GM21576 (cell line): ENCODE results near the gene LKAAEAR1.

Experiments used
- ATAC-seq: cut with Tn5 transposase; IDR thresholded peaks from one replicate; pipeline ENCODE4 v1.9.1; 2021; ENCODE audit warnings: mild to moderate bottlenecking, moderate library complexity; ENCODE audit not compliant: unreplicated experiment

The LKAAEAR1 gene

GRCh38 chr20:64111841-64112641 lies 27.8 kb upstream of the LKAAEAR1 start:
- ATAC-seq = no peak

DNA sequence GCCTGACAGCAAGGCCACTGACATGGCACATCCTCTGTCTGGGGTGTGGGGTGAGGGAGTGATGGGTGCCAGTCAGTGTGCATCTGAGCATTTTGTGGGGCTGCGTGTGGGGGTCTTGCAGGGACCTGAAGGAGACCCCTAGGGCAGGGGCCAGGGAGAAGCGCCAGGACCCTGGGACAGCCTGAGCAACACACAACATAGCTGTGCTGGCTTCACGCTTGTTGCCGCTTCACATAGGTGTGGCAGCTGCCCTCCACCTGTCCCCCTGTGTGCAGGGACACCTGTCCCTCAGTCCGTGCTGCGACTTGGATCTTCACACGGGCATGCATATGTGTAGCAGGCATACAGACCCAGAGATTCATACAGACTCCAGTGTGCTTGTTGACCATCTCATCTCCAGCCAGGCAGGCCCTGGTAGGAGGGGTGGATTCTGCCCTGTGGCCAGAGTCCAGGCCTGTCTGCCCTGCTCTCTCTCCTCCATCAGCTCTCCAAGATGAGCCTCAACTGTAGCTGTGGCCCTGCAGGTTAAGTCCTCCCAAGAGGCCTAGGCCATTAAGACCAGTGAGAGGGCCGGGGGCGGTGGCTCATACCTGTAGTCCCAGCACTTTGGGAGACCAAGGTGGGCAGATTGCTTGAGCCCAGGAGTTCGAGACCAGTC lies 26.3 kb upstream of the LKAAEAR1 start:
- ATAC-seq = no peak

- no peak for ATAC-seq
These were observed 25.7 kb upstream of the LKAAEAR1 start for GRCh38 chr20:64109831-64110391.

DNA sequence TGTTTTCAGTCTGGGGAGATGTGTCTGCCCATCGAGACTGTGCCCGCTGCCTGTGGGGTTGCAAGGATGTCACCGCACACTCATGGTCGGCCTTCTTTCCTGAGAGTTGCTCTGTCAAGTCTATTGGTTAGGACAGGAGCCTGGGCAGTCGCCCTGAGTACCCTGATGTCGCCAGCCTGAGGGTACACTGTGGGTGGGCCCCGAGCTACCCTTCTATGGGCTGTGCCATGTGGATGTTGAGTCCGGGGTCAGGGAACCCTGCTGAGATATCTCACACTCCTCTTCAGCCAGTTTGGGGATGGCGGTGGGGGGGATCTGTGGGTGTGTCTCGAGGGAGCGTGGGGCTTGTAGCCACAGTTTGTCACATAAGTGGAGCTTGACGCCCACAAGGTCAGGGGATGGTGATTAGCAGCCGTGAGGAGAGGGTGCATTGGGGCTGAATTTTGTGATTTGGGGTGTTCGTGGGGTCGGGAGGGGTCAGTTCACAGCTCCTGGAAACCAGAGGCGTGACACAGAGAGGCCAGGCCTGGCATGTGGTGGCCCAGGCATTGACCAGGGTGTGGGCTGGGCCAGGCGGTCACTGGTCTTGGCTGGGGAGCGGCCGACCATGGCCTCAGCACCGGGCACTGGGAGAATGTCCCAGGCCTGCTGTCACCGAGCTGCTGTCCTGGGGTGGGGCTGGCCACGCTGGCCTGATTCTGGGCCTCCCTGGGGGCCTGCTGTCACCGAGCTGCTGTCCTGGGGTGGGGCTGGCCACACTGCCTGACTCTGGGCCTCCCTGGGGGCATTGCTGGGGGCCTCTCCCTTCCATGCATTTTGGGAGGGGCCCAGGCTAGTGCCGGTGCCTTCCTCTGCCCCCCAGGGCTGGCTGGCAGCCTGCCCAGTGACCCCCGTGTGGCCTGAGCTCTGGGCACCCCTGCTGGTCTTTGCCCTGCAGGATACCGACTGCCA lies 24.8 kb upstream of the LKAAEAR1 start:
- ATAC-seq = no peak

GRCh38 chr20:64107736-64108457 lies 23.7 kb upstream of the LKAAEAR1 start:
- no peak for ATAC-seq

- no peak for ATAC-seq
These were observed 23.0 kb upstream of the LKAAEAR1 start, which contains the start of gene NPBWR2 for GRCh38 chr20:64106981-64107735. NPBWR2 (minus strand) TSS chr20:64107565; CDS start chr20:64106831, 734 bp downstream.

GRCh38 chr20:64106435-64106961 lies 22.3 kb upstream of the LKAAEAR1 start:
- ATAC-seq = no peak

DNA sequence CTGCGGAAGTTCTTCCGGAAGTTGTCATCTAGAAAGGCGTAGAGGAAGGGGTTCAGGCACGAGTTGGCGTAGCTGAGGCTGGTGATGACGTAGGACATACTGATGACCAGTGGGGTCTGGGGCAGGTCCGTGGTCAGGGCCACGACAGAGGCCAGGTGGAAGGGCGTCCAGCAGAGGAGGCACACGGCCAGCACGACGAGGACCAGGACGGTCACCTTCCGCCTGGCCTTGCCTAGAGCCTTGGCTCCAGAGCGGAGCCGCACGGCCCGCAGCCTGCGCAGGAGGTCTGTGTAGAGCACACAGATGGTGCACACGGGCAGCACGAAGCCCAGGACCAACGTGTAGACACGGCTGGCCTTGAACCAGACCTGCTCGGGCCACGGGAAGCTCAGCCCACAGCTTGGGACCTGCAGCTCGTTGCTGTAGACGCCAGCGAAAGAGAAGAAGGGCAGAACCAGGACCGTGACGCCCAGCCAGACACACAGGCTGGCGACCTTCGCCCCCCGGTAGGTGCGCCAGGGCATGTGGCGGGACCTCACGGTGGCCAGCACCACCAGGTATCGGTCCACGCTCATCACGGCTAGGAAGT lies 21.7 kb upstream of the LKAAEAR1 start:
- no peak for ATAC-seq

GRCh38 chr20:64104667-64105451 lies 20.7 kb upstream of the LKAAEAR1 start:
- ATAC-seq = no peak

- no peak for ATAC-seq
These were observed 19.9 kb upstream of the LKAAEAR1 start for GRCh38 chr20:64103871-64104666.

GRCh38 chr20:64102647-64103354 lies 18.6 kb upstream of the LKAAEAR1 start:
- ATAC-seq = no peak

DNA sequence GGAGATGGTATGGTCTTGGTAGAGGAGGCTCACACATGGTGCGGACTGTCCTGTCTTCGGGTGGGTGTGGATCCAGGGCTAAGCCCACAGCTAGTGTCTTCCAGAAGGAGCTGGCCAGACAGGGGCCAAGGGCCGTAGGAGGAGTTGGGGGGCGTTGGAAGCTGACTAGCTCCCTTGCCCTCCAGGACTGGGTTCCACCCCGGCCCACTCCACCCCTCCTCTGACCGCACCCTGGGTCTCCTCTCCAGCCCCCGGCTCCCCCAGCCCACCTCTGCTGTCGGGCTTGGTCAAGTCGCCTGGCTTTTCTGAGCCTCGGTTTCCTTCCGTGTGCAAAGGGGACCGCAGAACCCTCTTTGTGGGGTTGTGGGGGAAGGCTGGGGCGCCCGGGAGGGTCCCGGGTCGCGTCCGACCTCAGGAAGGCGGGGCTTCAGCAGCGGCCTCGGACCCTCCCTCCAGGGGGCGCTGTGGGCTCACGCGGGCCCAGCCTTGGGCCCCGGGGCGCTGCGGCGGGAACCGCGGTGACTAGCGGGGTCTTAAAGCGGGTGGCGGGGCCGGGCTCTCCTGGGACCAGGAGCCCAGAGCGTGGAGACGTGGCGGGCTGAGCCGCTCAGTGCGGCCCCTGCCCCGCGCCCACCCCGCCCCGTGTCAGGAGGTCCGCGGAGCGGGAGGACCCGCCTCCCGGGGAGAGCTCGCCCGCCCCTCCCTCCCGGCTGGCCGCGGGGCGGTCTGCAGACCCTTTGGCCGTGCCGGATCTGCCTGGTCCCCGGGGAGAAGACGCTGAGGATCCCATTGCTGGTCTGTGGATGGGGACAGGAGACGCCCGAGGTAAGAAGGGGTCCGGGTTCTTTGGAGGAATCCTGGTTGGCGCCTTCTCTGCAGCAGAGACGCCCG lies 17.8 kb upstream of the LKAAEAR1 start:
- peak; percentile 49 for ATAC-seq

- ATAC-seq = no peak
These were observed 16.9 kb upstream of the LKAAEAR1 start for GRCh38 chr20:64100946-64101688.

DNA sequence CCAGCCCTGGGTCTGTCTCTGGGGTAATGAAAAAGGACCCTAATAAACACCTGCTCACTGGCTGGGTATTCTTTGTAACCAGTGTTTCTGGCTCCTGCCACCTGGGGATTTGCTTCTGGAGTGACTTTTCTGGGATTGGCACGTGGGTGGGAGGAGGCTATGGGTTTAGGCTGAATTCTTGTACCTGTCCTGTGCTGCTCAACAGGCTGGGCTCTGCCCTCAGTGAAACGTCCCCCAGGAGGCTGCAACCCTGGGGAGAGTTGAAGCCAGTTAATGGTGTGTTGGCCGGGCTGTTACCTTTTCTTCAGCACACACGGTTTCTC lies 16.3 kb upstream of the LKAAEAR1 start:
- no peak for ATAC-seq
